GM12878 (cell line): Measurements from ENCODE around the gene FGGY. TPM values are rescaled to one million over a fixed set of nuclear protein-coding genes. Genes with fewer than 3 reads are reported as not detected.

Source experiments
- ATAC-seq: fragments of 200-7000 bp; cut with Tn5 transposase; 3 replicates; pipeline ENCODE4 v1.9.1; 2020; ENCODE audit warnings: mild to moderate bottlenecking, moderate library complexity
- BruUV-seq: library from RNA; stranded (reverse); fragments of 400-500 nt; replicated peaks from 2 replicates; lab custom pipeline; 2021; lab: Mats Ljungman, UMichigan
- CTCF ChIA-PET: fragments of 300-600 bp; sonication (Branson Sonifier 250); formaldehyde crosslinking; extraction: SDS; loops from one replicate; lab custom pipeline; 2021; ENCODE audit warnings: inconsistent platforms; lab: Yijun Ruan, JAX
- POLR2A ChIA-PET: fragments of 350-600 bp; formaldehyde crosslinking; extraction: SDS; loops from one replicate; lab custom pipeline; 2021; ENCODE audit warnings: inconsistent platforms; lab: Charles Lee
- RAD21 ChIA-PET: fragments of 300-600 bp; sonication (Branson Sonifier 250); formaldehyde crosslinking; loops from one replicate; lab custom pipeline; 2023; ENCODE audit warnings: antibody characterized with exemption; ENCODE audit not compliant: unreplicated experiment; lab: Charles Lee
- SMC1A ChIA-PET: fragments of 300-600 bp; sonication (Branson Sonifier 250); formaldehyde crosslinking; loops from one replicate; lab custom pipeline; 2023; ENCODE audit not compliant: unreplicated experiment, uncharacterized antibody; lab: Charles Lee
- DNase-seq: peaks from one replicate; pipeline ENCODE4 v3.0.0-alpha.2; 2011; ENCODE audit warnings: low read depth, low spot score
- FAIRE-seq: peaks from 3 replicates; lab custom pipeline; 2011; peaks lifted over from hg19 to GRCh38; lab: Jason Lieb, UNC
- H2AFZ ChIP-seq: 2 replicates; pipeline ENCODE4 v1.6.0; 2011; ENCODE audit warnings: low read depth, low read length, control low read depth; ENCODE audit not compliant: control insufficient read depth
- H3K27ac ChIP-seq: 2 replicates; pipeline ENCODE4 v1.5.1; 2011; ENCODE audit warnings: control low read depth; ENCODE audit not compliant: control insufficient read depth, insufficient read depth
- H3K27me3 ChIP-seq, 2 experiments: replicated peaks in 1 of 2; 2 replicates each; pipeline versions ENCODE4 v1.6.0 to v1.6.1; 2011; ENCODE audit warnings: low read length in 1 of 2; ENCODE audit not compliant: control insufficient read depth in 2 of 2, insufficient read depth in 2 of 2
- H3K36me3 ChIP-seq, 2 experiments: 2 replicates each; pipeline ENCODE4 v1.5.1; 2011; ENCODE audit warnings: low read length in 1 of 2; ENCODE audit not compliant: control insufficient read depth in 2 of 2, insufficient read depth in 2 of 2
- H3K4me1 ChIP-seq: 2 replicates; pipeline ENCODE4 v1.6.1; 2011; ENCODE audit warnings: mild to moderate bottlenecking, low read length, moderate library complexity, mixed read lengths; ENCODE audit not compliant: control insufficient read depth, insufficient read depth
- H3K4me2 ChIP-seq: 2 replicates; pipeline ENCODE4 v1.6.0; 2011; ENCODE audit warnings: control low read depth; ENCODE audit not compliant: control insufficient read depth, insufficient read depth
- H3K4me3 ChIP-seq: fragments of 200-600 bp; sonication (generic); 2 replicates; pipeline ENCODE4 v1.5.1; 2016
- H3K79me2 ChIP-seq: 2 replicates; pipeline ENCODE4 v1.6.0; 2011; ENCODE audit warnings: low read length; ENCODE audit not compliant: control insufficient read depth, insufficient read depth
- H3K9ac ChIP-seq: 2 replicates; pipeline ENCODE4 v1.8.0; 2011; ENCODE audit warnings: low read length, control low read depth, mixed read lengths; ENCODE audit not compliant: control insufficient read depth, insufficient read depth
- H3K9me3 ChIP-seq: replicated peaks from 3 replicates; pipeline ENCODE4 v1.5.1; 2011; ENCODE audit warnings: mild to moderate bottlenecking, low read length; ENCODE audit not compliant: control insufficient read depth, insufficient read depth
- H4K20me1 ChIP-seq: 2 replicates; pipeline ENCODE4 v1.6.0; 2011; ENCODE audit not compliant: control insufficient read depth, insufficient read depth
- CEBPB ChIP-seq, 2 experiments: fragments of 150-350 bp in 1 of 2; IDR thresholded peaks; 2 replicates each; pipeline ENCODE4 v1.6.1; 2012 to 2014; ENCODE audit warnings: low read depth in 2 of 2, low read length in 2 of 2, borderline replicate concordance in 1 of 2, inconsistent platforms in 1 of 2
- IKZF1 ChIP-seq: fragments of 450-650 bp; conservative IDR thresholded peaks from 2 replicates; pipeline ENCODE4 v1.6.1; 2017; ENCODE audit warnings: antibody characterized with exemption, mild to moderate bottlenecking
- PAX8 ChIP-seq: fragments of 450-650 bp; IDR thresholded peaks from 2 replicates; pipeline ENCODE4 v1.6.1; 2017; ENCODE audit warnings: mild to moderate bottlenecking, moderate library complexity
- POLR2AphosphoS5 ChIP-seq: IDR thresholded peaks from 2 replicates; pipeline ENCODE4 v1.6.1; 2011; ENCODE audit warnings: mild to moderate bottlenecking, low read length, inconsistent platforms
- RFX5 ChIP-seq: IDR thresholded peaks from 2 replicates; pipeline ENCODE4 v1.6.1; 2011; ENCODE audit warnings: low read depth, low read length, improper control_type of control experiment
- in situ Hi-C: fragments of 300-500 bp; cut with MboI; formaldehyde crosslinking; loops from 9 replicates; pipeline ENCODE4 v1.14.3; 2018; ENCODE audit warnings: mixed read lengths
- intact Hi-C: fragments of 100-400 bp; cut with micrococcal nuclease; formaldehyde crosslinking; loops from one replicate; pipeline ENCODE4 v1.14.2; 2022; ENCODE audit not compliant: unreplicated experiment
- polyA plus RNA-seq, 11 experiments: library from polyadenylated mRNA; depleted of rRNA in 4 of 11; unstranded in 6 of 11; stranded (reverse) in 5 of 11; fragments of >200 nt; fragmentation: Nextera tagmentation in 4 of 11; fragmentation: Illumina TruSeq in 1 of 11; extraction: Ambion mirVana in 4 of 11; extraction: Trizol in 1 of 11; gene quantifications; 1 replicate in 1 of 11; 2 replicates in 10 of 11; pipeline versions ENCODE4 v1.2.1 to v1.2.3, GENCODE V29; 2011 to 2016; ENCODE audit warnings: inconsistent platforms in 2 of 11, missing spikeins in 2 of 11, low read depth in 1 of 11
- total RNA-seq, 4 experiments: library from RNA; depleted of rRNA in 3 of 4; stranded (reverse); fragments of >200 nt in 3 of 4; fragmentation: Illumina TruSeq in 1 of 4; extraction: Trizol in 1 of 4; gene quantifications; 2 replicates each; pipeline versions ENCODE4 v1.2.1 to v1.2.3, GENCODE V29; 2013 to 2021

Gene FGGY
- total and polyA plus RNA-seq, 10 of the 15 experiments (the other 5 are each of a cell fraction or from before 2014, with no cell fraction given) = 6.2 to 11.9 (median 7.5) TPM

- TF ChIP-seq CEBPB (IDR thresholded peaks at IDR 0.05; ENCODE audit: borderline replicate concordance in 1 of 2, low read depth in 2 of 2, low read length in 2 of 2) (no peak), PAX8 (no peak)
Measured at GRCh38 chr1:59678493-59679228, 381.8 kb downstream of the FGGY start (continued).

- TF ChIP-seq PAX8 (no peak), POLR2AphosphoS5 (no peak), RFX5 (no peak), IKZF1 (no peak)
- Histone ChIP-seq H3K27me3 (no peaks in the 10 kb centered on the region), H4K20me1 (no peaks in the 10 kb centered on the region), H3K79me2 (no peaks in the 10 kb centered on the region), H3K9me3 (no peaks in the 10 kb centered on the region), H3K9ac (no peak overlapping the region), H3K36me3 (no peaks in the 10 kb centered on the region), H2AFZ (no peak overlapping the region), H3K27ac (no peak overlapping the region), H3K4me3 (no peak overlapping the region), H3K4me1 (no peaks in the 10 kb centered on the region), H3K4me2 (no peak overlapping the region)
- ATAC-seq (no peak), DNase-seq (no peak), FAIRE-seq (no peak)
- RAD21 ChIA-PET = interaction anchor here (1.1 kb wide), 1 partner anchor 898 kb away, joined by 3 read pairs; no protein-coding TSS in a partner anchor
- intact Hi-C loops (no loop called here), in situ Hi-C loops (no loop called here)
- CTCF ChIA-PET = interaction anchor here (0.6 to 1.1 kb wide), 3 partner anchors 19 to 561 kb away, joined by 3 read pairs; no protein-coding TSS in a partner anchor
- POLR2A ChIA-PET = no interaction called here
- SMC1A ChIA-PET = interaction anchor here (0.6 to 1.1 kb wide), 2 partner anchors 9 to 19 kb away, joined by 3 to 6 read pairs; no protein-coding TSS in a partner anchor
- no TSS peak for BruUV-seq
Measured at GRCh38 chr1:59680044-59680443, 383.1 kb downstream of the FGGY start.
